Fibroblast of peridontal ligament (primary cell): ENCODE results near the gene KRT14.
"Not testable (repeated sequence)": the region's sequence is repeated elsewhere in the genome, so short reads cannot be mapped to it uniquely, and the experiment has no call there.

ENCODE experiments used
- DNase-seq: peaks from one replicate; pipeline ENCODE4 v3.0.0-alpha.2; 2010; ENCODE audit errors: extremely low read depth

The KRT14 gene

GRCh38 chr17:41623184-41623861 lies 36.6 kb upstream of the KRT14 start:
- not testable (repeated sequence) for DNase-seq

DNA sequence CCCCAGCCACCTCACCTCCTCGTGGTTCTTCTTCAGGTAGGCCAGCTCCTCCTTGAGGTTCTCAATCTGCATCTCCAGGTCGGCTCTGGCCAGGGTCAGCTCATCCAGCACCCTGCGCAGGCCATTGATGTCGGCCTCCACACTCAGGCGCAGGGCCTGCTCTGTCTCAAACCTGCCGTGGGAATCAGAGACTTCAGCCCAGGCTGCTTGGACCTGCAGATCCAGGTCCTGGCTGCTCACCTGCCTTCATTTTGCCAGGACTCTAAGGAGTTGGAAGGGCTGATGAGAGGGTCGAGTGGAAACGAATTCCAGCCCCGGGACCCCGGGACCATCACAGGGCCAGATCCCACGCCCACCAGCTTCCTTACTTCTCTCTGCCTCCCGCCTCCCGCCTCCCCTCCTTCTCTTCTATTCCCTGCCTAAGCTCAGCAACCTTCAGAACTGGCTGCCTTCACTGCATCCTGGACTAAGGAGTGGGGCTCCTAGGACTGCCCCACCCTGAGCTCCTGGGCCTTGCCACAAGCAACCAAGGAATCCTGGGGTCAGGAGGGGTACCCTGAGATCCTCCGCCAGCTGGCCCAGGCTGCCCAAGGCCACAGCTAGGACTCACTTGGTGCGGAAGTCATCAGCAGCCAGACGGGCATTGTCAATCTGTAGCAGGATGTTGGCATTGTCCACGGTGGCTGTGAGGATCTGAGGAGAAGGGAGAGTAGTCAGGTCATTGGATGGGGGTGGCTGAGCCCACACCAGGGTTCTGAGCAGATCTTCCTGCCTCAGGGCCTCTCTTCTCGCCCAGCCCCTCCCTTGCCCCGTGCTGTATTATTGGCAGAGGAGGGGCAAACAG lies 35.9 kb upstream of the KRT14 start:
- not testable (repeated sequence) for DNase-seq

DNA sequence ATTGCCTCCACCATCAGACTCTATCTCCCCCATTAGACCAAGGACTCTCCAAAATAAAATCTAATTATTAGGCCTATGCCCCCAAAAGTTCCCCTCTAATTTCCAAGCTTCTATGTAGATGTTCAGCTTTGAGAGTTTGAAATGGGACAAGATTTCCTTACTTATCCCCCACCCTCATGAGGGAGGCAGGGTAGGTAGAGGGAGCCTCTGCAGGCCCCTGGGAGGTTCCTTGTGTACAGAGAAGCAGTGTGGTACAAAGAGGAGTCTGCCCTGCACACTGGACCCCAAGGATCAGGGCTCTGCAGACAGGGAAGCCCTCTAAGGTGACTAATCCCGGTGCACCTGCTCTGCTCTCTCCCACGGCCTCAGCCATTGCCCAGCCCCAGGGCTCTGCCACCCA lies 35.2 kb upstream of the KRT14 start:
- DNase-seq = no peak

DNA sequence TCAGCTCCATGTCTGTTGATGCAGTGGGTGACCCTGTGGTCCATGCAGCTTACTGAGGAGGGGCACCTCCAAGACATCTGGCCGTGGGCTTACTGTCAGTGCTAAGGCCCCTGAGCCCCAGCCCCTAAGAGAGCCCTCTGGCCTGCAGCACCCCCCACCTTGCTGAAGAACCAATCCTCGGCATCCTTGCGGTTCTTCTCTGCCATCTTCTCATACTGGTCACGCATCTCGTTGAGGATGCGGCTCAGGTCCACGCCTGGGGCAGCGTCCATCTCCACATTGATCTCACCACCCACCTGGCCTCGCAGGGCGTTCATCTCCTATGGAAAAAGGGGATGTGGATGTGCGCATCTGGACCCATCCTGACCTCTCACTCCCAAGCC lies 34.7 kb upstream of the KRT14 start:
- not testable (repeated sequence) for DNase-seq

GRCh38 chr17:41620583-41621434 lies 34.1 kb upstream of the KRT14 start:
- no peak for DNase-seq

DNA sequence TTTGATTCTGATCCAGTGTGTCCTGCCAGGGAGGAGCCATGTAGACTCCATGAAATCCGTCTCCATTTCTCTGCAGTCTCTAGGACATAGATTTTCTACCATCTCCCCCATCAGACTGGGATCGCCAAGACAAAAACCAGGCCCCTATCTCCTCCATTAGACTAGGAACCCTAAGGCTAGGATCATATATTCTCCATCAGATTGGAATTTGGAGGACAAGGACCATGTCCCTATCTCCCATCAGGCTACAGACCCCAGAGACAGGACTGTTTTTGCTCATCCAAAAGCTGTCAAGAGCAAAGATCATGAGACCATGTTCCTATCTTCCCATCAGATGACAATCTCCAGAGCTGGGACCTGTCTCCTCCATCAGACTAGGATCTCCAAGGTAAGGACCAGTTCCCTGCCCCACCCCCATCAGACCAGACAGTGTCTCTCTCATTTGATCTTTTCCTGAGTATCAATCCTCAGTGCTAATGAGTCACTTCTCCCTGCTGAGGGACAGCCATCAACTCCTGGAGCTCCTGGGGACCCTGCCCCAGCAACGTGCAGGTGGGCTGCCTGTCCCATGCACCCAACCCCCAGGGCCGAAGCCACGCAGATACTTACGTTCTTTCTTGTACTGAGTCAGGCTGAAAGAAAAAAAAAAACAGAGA lies 33.4 kb upstream of the KRT14 start:
- DNase-seq = not testable (repeated sequence)

GRCh38 chr17:41619036-41619926 lies 32.6 kb upstream of the KRT14 start:
- no peak for DNase-seq

DNA sequence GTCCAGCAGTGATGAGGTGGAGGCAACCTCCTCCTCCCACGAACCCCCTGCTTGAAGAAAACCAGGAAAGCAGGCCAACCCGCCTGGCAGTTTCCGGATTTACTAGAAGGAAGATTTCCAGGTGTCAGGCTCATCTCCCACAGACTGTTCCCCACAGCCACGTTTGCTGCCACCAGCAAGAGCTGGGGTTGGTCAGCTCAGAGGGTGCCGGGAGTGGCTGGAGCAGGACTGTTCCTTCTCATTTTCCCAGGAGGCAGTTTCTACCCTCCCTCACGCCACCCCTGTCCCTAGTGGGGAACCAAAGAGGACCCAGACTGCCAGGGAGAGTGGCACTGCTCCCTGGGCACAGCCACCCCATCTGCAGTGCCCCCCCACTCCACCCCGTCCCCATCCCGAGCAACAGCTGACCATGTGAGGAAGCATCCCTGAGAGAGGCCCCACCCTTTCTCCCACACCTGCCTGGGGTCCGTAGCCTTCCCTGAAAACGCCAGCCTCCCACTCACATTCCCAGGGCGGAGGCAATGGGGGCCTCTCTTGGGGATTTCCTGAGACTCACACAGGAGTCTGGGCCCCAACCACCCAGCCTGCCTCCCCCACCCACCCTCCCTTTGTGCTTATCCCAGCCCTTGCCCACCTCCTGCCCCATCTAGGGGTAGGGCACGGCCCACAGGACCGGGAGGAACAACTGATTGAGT lies 31.8 kb upstream of the KRT14 start:
- no peak for DNase-seq

DNA sequence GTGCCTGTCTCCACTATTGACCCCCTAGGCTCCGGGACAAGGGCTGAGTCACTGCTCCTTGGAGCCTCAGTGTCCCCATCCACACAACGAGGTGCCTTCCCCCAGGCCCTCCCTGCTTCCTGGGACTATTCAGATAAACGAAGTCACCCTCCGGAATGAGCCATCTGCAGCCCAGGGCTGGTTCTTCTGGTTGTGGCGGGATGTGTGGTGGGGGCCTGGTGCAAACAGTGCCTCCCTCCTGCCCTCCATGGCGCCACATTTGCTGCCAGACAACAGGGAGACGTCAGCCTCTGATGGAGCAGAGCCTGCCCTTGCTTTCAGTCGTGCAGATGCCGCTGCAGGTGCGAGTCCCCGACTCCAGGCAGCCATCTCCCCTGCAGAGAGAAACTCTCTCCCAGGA lies 31.0 kb upstream of the KRT14 start:
- no peak for DNase-seq

DNA sequence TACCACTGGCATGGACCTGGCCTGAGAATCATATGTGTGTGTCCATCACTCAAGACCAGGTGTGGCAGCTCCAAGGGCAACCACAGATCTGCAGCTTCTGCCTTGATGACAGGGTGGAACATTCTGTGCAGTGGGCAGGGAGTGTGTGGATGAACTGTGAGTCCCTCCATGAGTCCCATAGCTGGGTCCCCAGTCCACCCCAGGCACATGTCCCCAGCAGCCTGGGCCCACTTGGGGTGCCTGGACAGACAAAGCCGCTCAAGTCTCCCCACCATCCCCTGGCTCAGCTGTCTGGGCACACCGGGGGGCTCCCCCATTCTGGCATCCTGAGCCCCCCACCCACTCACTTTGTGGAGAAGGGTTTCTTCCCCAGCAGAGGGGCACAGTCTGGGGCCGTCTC lies 30.4 kb upstream of the KRT14 start:
- no peak for DNase-seq

GRCh38 chr17:41616486-41616885 lies 29.8 kb upstream of the KRT14 start:
- DNase-seq = not testable (repeated sequence)

- no peak for DNase-seq
These were observed 28.8 kb upstream of the KRT14 start for GRCh38 chr17:41615454-41615853.

DNA sequence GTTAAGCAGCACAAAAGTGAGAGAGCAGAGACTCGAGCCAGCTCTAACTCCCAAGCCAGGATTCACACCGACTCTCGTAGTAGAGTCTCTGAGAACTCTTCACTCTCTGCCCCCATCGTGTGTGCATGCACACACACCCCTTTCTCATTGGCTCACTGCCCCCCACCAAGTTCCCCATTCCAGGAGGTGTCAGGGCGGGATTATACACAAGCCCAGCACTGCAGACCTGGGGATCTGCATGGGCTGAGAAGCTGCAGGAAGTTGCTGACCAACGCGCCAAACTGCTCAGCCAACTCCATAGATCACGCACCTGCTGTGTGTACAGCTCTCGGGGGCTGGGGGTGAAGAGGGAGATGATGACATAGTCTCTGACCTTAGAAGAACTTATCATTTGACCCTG lies 28.1 kb upstream of the KRT14 start:
- DNase-seq = not testable (repeated sequence)

GRCh38 chr17:41614098-41614497 lies 27.4 kb upstream of the KRT14 start:
- DNase-seq = no peak

GRCh38 chr17:41613277-41614082 lies 26.8 kb upstream of the KRT14 start:
- DNase-seq = no peak

- DNase-seq = peak; percentile 43
These were observed 25.9 kb upstream of the KRT14 start, which contains the start of gene KRT16 for GRCh38 chr17:41612376-41613160. Gene KRT16 (minus strand): TSS chr17:41612767. CDS start chr17:41612688, 79 bp downstream.

DNA sequence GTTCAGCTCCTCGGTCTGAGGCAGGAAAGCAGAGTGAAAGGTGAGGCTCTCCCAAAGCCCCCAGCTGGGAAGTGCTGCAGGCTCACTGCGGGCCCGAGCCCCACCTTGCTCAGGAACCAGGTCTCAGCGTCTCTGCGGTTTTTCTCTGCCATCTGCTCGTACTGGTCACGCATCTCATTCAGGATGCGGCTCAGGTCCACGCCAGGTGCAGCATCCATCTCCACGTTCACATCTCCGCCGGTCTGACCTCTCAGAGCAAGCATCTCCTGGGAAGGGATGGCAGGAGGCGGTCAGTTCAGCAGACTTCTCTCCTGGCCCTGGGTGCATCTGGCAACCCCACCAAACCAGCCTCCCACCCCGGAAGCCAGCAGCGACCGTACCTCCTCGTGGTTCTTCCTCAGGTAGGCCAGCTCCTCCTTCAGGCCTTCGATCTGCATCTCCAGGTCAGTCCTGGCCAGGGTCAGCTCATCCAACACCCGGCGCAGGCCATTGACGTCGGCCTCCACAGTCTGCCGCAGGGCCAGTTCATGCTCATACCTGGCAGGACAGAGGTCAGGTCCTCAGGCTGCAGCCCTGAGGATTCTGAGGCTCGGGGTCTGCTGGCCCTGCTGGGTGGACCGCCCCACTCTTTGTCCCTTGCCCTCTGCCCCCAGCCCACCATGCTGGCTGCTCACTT lies 24.4 kb upstream of the KRT14 start:
- no peak for DNase-seq

GRCh38 chr17:41610061-41610517 lies 23.4 kb upstream of the KRT14 start:
- not testable (repeated sequence) for DNase-seq
